Measurements from ENCODE around the gene ADGRV1. TPM values are rescaled to one million over a fixed set of nuclear protein-coding genes. Genes with fewer than 3 reads are reported as not detected.
"Not testable (repeated sequence)": the region's sequence is repeated elsewhere in the genome, so short reads cannot be mapped to it uniquely, and the experiment has no call there.

Gene ADGRV1
- total RNA-seq, 2 donors from 2014 or later: 1.4 TPM; not detected in 1

GRCh38 chr5:90655423-90655822 lies 96.8 kb downstream of the ADGRV1 start:
- TF ChIP-seq CTCF (IDR thresholded peaks at IDR 0.05): no peak
- DNase-seq (ENCODE audit: low spot score): no peak
- Histone ChIP-seq H3K36me3 (no peaks in the 10 kb centered on the region), H3K27ac (no peak overlapping the region), H3K9me3 (no peaks in the 10 kb centered on the region), H3K27me3 (replicated peaks; ENCODE audit: insufficient read depth) (no peaks in the 10 kb centered on the region), H3K4me3 (no peak overlapping the region), H3K4me1 (ENCODE audit: control insufficient read depth in 1 of 2, low read depth in 2 of 2) (no peaks in the 10 kb centered on the region)
- no peak for ATAC-seq (ENCODE audit: insufficient number of reproducible peaks, low FRiP score, low read depth)

- no peaks in the 10 kb centered on the region for H3K27me3 ChIP-seq (replicated peaks; ENCODE audit: insufficient read depth)
- no peak for TF ChIP-seq CTCF (IDR thresholded peaks at IDR 0.05)
- DNase-seq (ENCODE audit: low spot score) (no peak), ATAC-seq (ENCODE audit: insufficient number of reproducible peaks, low FRiP score, low read depth) (no peak)
- H3K9me3 ChIP-seq: no peaks in the 10 kb centered on the region
- H3K36me3 ChIP-seq: no peaks in the 10 kb centered on the region
- no peak overlapping the region for H3K4me3 ChIP-seq
- no peaks in the 10 kb centered on the region for H3K4me1 ChIP-seq (ENCODE audit: control insufficient read depth in 1 of 2, low read depth in 2 of 2)
- no peak overlapping the region for H3K27ac ChIP-seq
Observed at GRCh38 chr5:90657030-90657429, 98.4 kb downstream of the ADGRV1 start.

DNA sequence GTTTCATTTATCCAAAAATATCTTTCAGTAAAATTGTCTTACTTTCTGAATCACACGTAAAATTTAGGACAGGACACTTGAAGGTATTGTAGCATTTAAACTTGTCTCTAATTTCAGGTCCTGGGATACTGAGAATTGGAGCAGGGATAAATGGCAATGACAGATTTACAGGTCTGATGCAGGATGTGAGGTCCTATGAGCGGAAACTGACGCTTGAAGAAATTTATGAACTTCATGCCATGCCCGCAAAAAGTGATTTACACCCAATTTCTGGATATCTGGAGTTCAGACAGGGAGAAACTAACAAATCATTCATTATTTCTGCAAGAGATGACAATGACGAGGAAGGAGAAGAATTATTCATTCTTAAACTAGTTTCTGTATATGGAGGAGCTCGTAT lies 99.2 kb downstream of the ADGRV1 start:
- ATAC-seq (ENCODE audit: insufficient number of reproducible peaks, low FRiP score, low read depth): no peak
- H3K36me3 ChIP-seq: no peaks in the 10 kb centered on the region
- no peak overlapping the region for H3K4me3 ChIP-seq
- no peaks in the 10 kb centered on the region for H3K4me1 ChIP-seq (ENCODE audit: control insufficient read depth in 1 of 2, low read depth in 2 of 2)
- H3K9me3 ChIP-seq: no peaks in the 10 kb centered on the region
- TF ChIP-seq CTCF (IDR thresholded peaks at IDR 0.05): no peak
- no peak overlapping the region for H3K27ac ChIP-seq
- DNase-seq (ENCODE audit: low spot score): no peak
- H3K27me3 ChIP-seq (replicated peaks; ENCODE audit: insufficient read depth): no peaks in the 10 kb centered on the region

DNA sequence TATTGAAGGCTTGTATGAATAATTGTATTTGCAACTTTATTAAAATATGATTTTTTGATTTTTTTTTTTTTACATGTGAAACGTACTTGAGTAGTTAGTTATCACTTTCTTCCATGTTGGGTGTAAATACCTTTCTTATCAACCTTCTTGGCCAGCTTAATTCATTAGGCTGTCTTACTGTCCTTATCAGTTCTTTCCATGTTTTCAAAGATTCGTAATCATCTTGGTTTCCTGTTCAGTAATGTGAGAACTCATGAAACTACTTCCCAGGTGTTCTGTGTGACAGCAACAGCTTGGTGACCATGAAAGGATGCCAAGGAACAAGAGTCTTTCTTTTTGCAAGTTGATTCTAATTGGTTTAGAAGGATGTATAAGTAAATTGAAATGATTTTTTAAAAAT lies 100.0 kb downstream of the ADGRV1 start:
- H3K27me3 ChIP-seq (replicated peaks; ENCODE audit: insufficient read depth): no peaks in the 10 kb centered on the region
- no peaks in the 10 kb centered on the region for H3K36me3 ChIP-seq
- TF ChIP-seq CTCF (IDR thresholded peaks at IDR 0.05): no peak
- DNase-seq (ENCODE audit: low spot score): no peak
- H3K4me3 ChIP-seq: no peak overlapping the region
- H3K9me3 ChIP-seq: no peaks in the 10 kb centered on the region
- no peak for ATAC-seq (ENCODE audit: insufficient number of reproducible peaks, low FRiP score, low read depth)
- H3K4me1 ChIP-seq (ENCODE audit: control insufficient read depth in 1 of 2, low read depth in 2 of 2): no peaks in the 10 kb centered on the region
- no peak overlapping the region for H3K27ac ChIP-seq

DNA sequence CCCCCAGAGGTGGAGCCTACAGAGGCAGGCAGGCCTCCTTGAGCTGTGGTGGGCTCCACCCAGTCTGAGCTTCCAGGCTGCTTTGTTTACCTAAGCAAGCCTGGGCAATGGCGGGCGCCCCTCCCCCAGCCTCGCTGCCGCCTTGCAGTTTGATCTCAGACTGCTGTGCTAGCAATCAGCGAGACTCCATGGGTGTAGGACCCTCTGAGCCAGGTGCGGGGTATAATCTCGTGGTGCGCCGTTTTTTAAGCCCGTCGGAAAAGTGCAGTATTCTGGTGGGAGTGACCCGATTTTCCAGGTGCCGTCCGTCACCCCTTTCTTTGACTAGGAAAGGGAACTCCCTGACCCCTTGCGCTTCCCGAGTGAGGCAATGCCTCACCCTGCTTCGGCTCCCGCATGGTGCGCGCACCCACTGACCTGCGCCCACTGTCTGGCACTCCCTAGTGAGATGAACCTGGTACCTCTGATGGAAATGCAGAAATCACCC lies 109.5 kb downstream of the ADGRV1 start:
- not testable (repeated sequence) for DNase-seq (ENCODE audit: low spot score); H3K4me1 ChIP-seq (ENCODE audit: control insufficient read depth in 1 of 2, low read depth in 2 of 2); H3K27ac ChIP-seq; H3K4me3 ChIP-seq; H3K9me3 ChIP-seq; H3K27me3 ChIP-seq (replicated peaks; ENCODE audit: insufficient read depth); H3K36me3 ChIP-seq; ATAC-seq (ENCODE audit: insufficient number of reproducible peaks, low FRiP score, low read depth)

GRCh38 chr5:90675222-90675621 lies 116.6 kb downstream of the ADGRV1 start:
- H3K27ac ChIP-seq: no peak overlapping the region
- TF ChIP-seq CTCF (IDR thresholded peaks at IDR 0.05): no peak
- H3K4me3 ChIP-seq: no peak overlapping the region
- H3K9me3 ChIP-seq: no peaks in the 10 kb centered on the region
- ATAC-seq (ENCODE audit: insufficient number of reproducible peaks, low FRiP score, low read depth): no peak
- no peaks in the 10 kb centered on the region for H3K36me3 ChIP-seq
- no peaks in the 10 kb centered on the region for H3K27me3 ChIP-seq (replicated peaks; ENCODE audit: insufficient read depth)
- no peak for DNase-seq (ENCODE audit: low spot score)
- no peaks in the 10 kb centered on the region for H3K4me1 ChIP-seq (ENCODE audit: control insufficient read depth in 1 of 2, low read depth in 2 of 2)
